Testis (tissue), 2 donors: Measurements from ENCODE around the gene TRIP12.
"Not testable (repeated sequence)": the region's sequence is repeated elsewhere in the genome, so short reads cannot be mapped to it uniquely, and the experiment has no call there.

ENCODE experiments used
- POLR2A ChIP-seq: fragments of 450-650 bp; IDR thresholded peaks from one replicate; pipeline ENCODE4 v1.6.1; 2017; ENCODE audit warnings: antibody characterized with exemption, mild to moderate bottlenecking, moderate library complexity
- TF ChIP-seq, protein P1 (sequence below), 3 experiments: fragments of 450-650 bp in 2 of 3; fragments of 200-600 bp in 1 of 3; sonication (generic) in 1 of 3; IDR thresholded peaks; one replicate each; pipeline ENCODE4 v1.5.1; 2016 to 2019; ENCODE audit warnings: antibody characterized with exemption in 3 of 3, mild to moderate bottlenecking in 2 of 3, moderate library complexity in 1 of 3

DNA sequence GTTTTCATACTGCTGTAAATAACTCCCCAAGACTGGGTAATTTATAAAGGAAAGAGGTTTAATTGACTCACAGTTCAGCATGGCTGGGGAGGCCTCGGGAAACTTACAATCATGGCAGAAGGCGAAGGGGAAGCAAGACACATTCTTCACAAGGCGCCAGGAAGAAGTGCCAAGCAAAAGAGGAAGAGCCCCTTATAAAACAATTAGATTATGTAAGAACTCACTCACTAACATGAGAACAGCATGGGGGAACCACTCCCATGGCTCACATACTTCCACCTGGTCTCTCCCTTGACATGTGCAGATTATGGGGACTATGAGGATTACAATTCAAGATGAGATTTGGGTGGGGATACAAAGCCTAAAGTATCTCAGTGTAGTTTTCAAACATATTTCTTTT lies 198.6 kb downstream of the TRIP12 start:
- TF ChIP-seq, protein P1, sequence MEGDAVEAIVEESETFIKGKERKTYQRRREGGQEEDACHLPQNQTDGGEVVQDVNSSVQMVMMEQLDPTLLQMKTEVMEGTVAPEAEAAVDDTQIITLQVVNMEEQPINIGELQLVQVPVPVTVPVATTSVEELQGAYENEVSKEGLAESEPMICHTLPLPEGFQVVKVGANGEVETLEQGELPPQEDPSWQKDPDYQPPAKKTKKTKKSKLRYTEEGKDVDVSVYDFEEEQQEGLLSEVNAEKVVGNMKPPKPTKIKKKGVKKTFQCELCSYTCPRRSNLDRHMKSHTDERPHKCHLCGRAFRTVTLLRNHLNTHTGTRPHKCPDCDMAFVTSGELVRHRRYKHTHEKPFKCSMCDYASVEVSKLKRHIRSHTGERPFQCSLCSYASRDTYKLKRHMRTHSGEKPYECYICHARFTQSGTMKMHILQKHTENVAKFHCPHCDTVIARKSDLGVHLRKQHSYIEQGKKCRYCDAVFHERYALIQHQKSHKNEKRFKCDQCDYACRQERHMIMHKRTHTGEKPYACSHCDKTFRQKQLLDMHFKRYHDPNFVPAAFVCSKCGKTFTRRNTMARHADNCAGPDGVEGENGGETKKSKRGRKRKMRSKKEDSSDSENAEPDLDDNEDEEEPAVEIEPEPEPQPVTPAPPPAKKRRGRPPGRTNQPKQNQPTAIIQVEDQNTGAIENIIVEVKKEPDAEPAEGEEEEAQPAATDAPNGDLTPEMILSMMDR (IDR thresholded peaks at IDR 0.05), result not testable (repeated sequence)
- not testable (repeated sequence) for TF ChIP-seq POLR2A
